Measurements from ENCODE around the gene ZNRD2.
"Not testable (repeated sequence)": the region's sequence is repeated elsewhere in the genome, so short reads cannot be mapped to it uniquely, and the experiment has no call there.

Gene ZNRD2

GRCh38 chr11:65554842-65555430, 15.3 kb upstream of the ZNRD2 start:
- no peak for DNase-seq (ENCODE audit: extremely low read depth in 1 of 2, low read depth in 1 of 2)

GRCh38 chr11:65555693-65556231, 14.5 kb upstream of the ZNRD2 start:
- no peak for DNase-seq (ENCODE audit: extremely low read depth in 1 of 2, low read depth in 1 of 2)

GRCh38 chr11:65556470-65557279, 13.6 kb upstream of the ZNRD2 start:
- DNase-seq (ENCODE audit: extremely low read depth in 1 of 2, low read depth in 1 of 2), result no peak

GRCh38 chr11:65557280-65558001, 12.8 kb upstream of the ZNRD2 start:
- no peak for DNase-seq (ENCODE audit: extremely low read depth in 1 of 2, low read depth in 1 of 2)

GRCh38 chr11:65558002-65558929, 12.0 kb upstream of the ZNRD2 start, which contains the start of gene LTBP3:
TSS of gene LTBP3 (minus strand) at chr11:65558359. CDS start at chr11:65557959, 400 bp downstream.
- no peak for DNase-seq (ENCODE audit: extremely low read depth in 1 of 2, low read depth in 1 of 2)

- DNase-seq (ENCODE audit: extremely low read depth in 1 of 2, low read depth in 1 of 2), result no peak
Measured at GRCh38 chr11:65558930-65559509, 11.3 kb upstream of the ZNRD2 start.

- no peak for DNase-seq (ENCODE audit: extremely low read depth in 1 of 2, low read depth in 1 of 2)
Measured at GRCh38 chr11:65559535-65559934, 10.7 kb upstream of the ZNRD2 start.

- DNase-seq (ENCODE audit: extremely low read depth in 1 of 2, low read depth in 1 of 2), result no peak
Measured at GRCh38 chr11:65559951-65560537, 10.2 kb upstream of the ZNRD2 start.

- no peak for DNase-seq (ENCODE audit: extremely low read depth in 1 of 2, low read depth in 1 of 2)
Measured at GRCh38 chr11:65560555-65561418, 9.5 kb upstream of the ZNRD2 start.

GRCh38 chr11:65562020-65562419, 8.3 kb upstream of the ZNRD2 start:
- no peak for DNase-seq (ENCODE audit: extremely low read depth in 1 of 2, low read depth in 1 of 2)

GRCh38 chr11:65562788-65563187, 7.5 kb upstream of the ZNRD2 start:
- DNase-seq (ENCODE audit: extremely low read depth in 1 of 2, low read depth in 1 of 2), result no peak

GRCh38 chr11:65563601-65564000, 6.7 kb upstream of the ZNRD2 start:
- no peak for DNase-seq (ENCODE audit: extremely low read depth in 1 of 2, low read depth in 1 of 2)

- DNase-seq (ENCODE audit: extremely low read depth in 1 of 2, low read depth in 1 of 2), result not testable (repeated sequence)
Measured at GRCh38 chr11:65564879-65565559, 5.3 kb upstream of the ZNRD2 start.

GRCh38 chr11:65565624-65566453, 4.4 kb upstream of the ZNRD2 start:
- DNase-seq (ENCODE audit: extremely low read depth in 1 of 2, low read depth in 1 of 2), result no peak

- no peak for DNase-seq (ENCODE audit: extremely low read depth in 1 of 2, low read depth in 1 of 2)
Measured at GRCh38 chr11:65569164-65569972, 909 bp upstream of the ZNRD2 start.

GRCh38 chr11:65571420-65571819, 1.1 kb downstream of the ZNRD2 start:
- no peak for DNase-seq (ENCODE audit: extremely low read depth in 1 of 2, low read depth in 1 of 2)
